Measurements from ENCODE around the gene E2F2. TPM values are rescaled to one million over a fixed set of nuclear protein-coding genes. Genes with fewer than 3 reads are reported as not detected.

E2F2 gene
- total RNA-seq, 1 experiment from 2014 or later, result 5.1 TPM

- no peak for TF ChIP-seq CTCF (conservative IDR thresholded peaks at IDR 0.05)
- Mint-ChIP-seq H3K27ac (no peak overlapping the region; a peak in 1 of 7 replicates), H3K27me3 (ENCODE audit: low read depth) (peaks cover 19% of the 10 kb centered on the region), H3K36me3 (ENCODE audit: insufficient read depth in 1 of 3, low read depth in 3 of 3) (peaks cover 0 to 3% (median 0%) of the 10 kb centered on the region in 3 experiments; a peak in 1 of 7 replicates), H3K9me3 (peaks cover 0 to 2% of the 10 kb centered on the region in 2 experiments; a peak in 1 of 5 replicates), H3K4me3 (no peak overlapping the region), H3K4me1 (peaks cover 79 to 82% of the 10 kb centered on the region in 2 experiments)
- Histone ChIP-seq H3K14ac (ENCODE audit: insufficient read depth, low read length) (no peak overlapping the region), H2BK5ac (ENCODE audit: insufficient read length, low read length) (no peak overlapping the region), H2BK20ac (ENCODE audit: low read depth, low read length, poor library complexity, severe bottlenecking) (no peak overlapping the region), H3K4ac (ENCODE audit: low read depth, low read length) (no peak overlapping the region), H2AFZ (ENCODE audit: low read length) (no peak overlapping the region), H3K27ac (ENCODE audit: insufficient read length, low read depth, low read length) (no peak overlapping the region), H4K20me1 (ENCODE audit: control insufficient read depth, insufficient read depth, insufficient read length) (no peaks in the 10 kb centered on the region), H3K27me3 (ENCODE audit: insufficient read depth, low read length) (no peaks in the 10 kb centered on the region), H3K4me1 (ENCODE audit: insufficient read depth, low read length) (peaks cover 15% of the 10 kb centered on the region; the same call in 1 of the 2 replicates), H3K18ac (ENCODE audit: insufficient read length, low read depth, low read length) (no peak overlapping the region), H2BK12ac (ENCODE audit: insufficient read length, low read depth, low read length) (no peak overlapping the region), H4K5ac (ENCODE audit: insufficient read length, low read depth, low read length) (no peak overlapping the region), H4K8ac (replicated peaks; ENCODE audit: insufficient read length, low read depth, low read length) (no peak overlapping the region), H3K9ac (ENCODE audit: extremely low read depth, insufficient read length, low read length) (no peak overlapping the region), H3K79me1 (ENCODE audit: insufficient read depth, low read depth, low read length, poor library complexity, severe bottlenecking) (no peaks in the 10 kb centered on the region), H3K9me3 (ENCODE audit: control insufficient read depth, low read depth, low read length) (no peaks in the 10 kb centered on the region), H3K79me2 (ENCODE audit: insufficient read depth, low read length) (no peaks in the 10 kb centered on the region), H3K23ac (ENCODE audit: insufficient read length, low read depth, low read length) (no peak overlapping the region), H3T11ph (ENCODE audit: low read length) (no peak overlapping the region), H3K4me2 (ENCODE audit: insufficient read depth, insufficient read length, low read length) (no peak overlapping the region), H3K56ac (ENCODE audit: insufficient read length, low read depth, low read length) (no peak overlapping the region), H2AK5ac (ENCODE audit: insufficient read length, low read length) (no peak overlapping the region), H2BK15ac (ENCODE audit: low read depth, low read length) (no peak overlapping the region), H2BK120ac (ENCODE audit: low read depth, low read length, poor library complexity, severe bottlenecking) (no peak overlapping the region), H3K23me2 (ENCODE audit: insufficient read length, low read depth, low read length, poor library complexity, severe bottlenecking) (peaks cover 13% of the 10 kb centered on the region), H4K91ac (ENCODE audit: insufficient read length, low read depth, low read length) (no peak overlapping the region)
- DNase-seq, result no peak
- WGBS (ENCODE audit: extremely low coverage, insufficient read length, low lambda C conversion rate), result no CpG with 5 or more reads among the region's 10 CpGs
These were observed 33.6 kb upstream of the E2F2 start for GRCh38 chr1:23564529-23565122.
